Activated CD8-positive, alpha-beta T cell treated with anti-CD3 and anti-CD28 coated beads for 36 hours (primary cell): ENCODE data around the gene IFI27. TPM values are rescaled to one million over a fixed set of nuclear protein-coding genes. Genes with fewer than 3 reads are reported as not detected.
"Not testable (repeated sequence)": the region's sequence is repeated elsewhere in the genome, so short reads cannot be mapped to it uniquely, and the experiment has no call there.

Experiments
- ATAC-seq: fragments of 200-7000 bp; cut with Tn5 transposase; one replicate; pipeline ENCODE4 v1.10.0; 2021; ENCODE audit warnings: mild to moderate bottlenecking, moderate library complexity
- CTCF ChIA-PET: fragments of 350-600 bp; sonication (Branson Sonifier 250); formaldehyde crosslinking; loops from one replicate; lab custom pipeline; 2021; ENCODE audit warnings: antibody characterized with exemption; lab: Charles Lee
- POLR2A ChIA-PET: fragments of 350-600 bp; sonication (Branson Sonifier 250); formaldehyde crosslinking; loops from one replicate; lab custom pipeline; 2021; ENCODE audit warnings: antibody characterized with exemption; lab: Charles Lee
- DNase-seq: peaks from one replicate; pipeline ENCODE4 v3.0.0-alpha.2; 2020
- H3K27ac Mint-ChIP-seq: one replicate; pipeline ENCODE4 v1.8.0; 2021; ENCODE audit warnings: mild to moderate bottlenecking, mixed read lengths
- H3K27me3 Mint-ChIP-seq: one replicate; pipeline ENCODE4 v1.8.0; 2021; ENCODE audit warnings: mixed read lengths
- H3K36me3 Mint-ChIP-seq: one replicate; pipeline ENCODE4 v1.8.0; 2021; ENCODE audit warnings: low read depth, mixed read lengths
- H3K4me1 Mint-ChIP-seq: one replicate; pipeline ENCODE4 v1.8.0; 2021; ENCODE audit warnings: low read depth, mixed read lengths
- H3K4me3 Mint-ChIP-seq: one replicate; pipeline ENCODE4 v1.8.0; 2021; ENCODE audit warnings: mild to moderate bottlenecking, moderate library complexity, mixed read lengths
- H3K9me3 Mint-ChIP-seq: one replicate; pipeline ENCODE4 v1.8.0; 2021; ENCODE audit warnings: mixed read lengths
- intact Hi-C: fragments of 100-400 bp; cut with micrococcal nuclease; formaldehyde crosslinking; loops from one replicate; pipeline ENCODE4 v1.10.0; 2022
- total RNA-seq, 2 experiments: library from RNA; stranded (reverse); gene quantifications; one replicate each; pipeline ENCODE4 v1.2.3, GENCODE V29; 2021
- TF ChIP-seq, protein P1 (sequence below): fragments of 200-600 bp; IDR thresholded peaks from one replicate; pipeline ENCODE4 v1.8.0; 2022; ENCODE audit warnings: antibody characterized with exemption, mild to moderate bottlenecking

Gene IFI27
- total RNA-seq, 2 experiments from 2014 or later = 0.86 to 4.1 TPM

DNA sequence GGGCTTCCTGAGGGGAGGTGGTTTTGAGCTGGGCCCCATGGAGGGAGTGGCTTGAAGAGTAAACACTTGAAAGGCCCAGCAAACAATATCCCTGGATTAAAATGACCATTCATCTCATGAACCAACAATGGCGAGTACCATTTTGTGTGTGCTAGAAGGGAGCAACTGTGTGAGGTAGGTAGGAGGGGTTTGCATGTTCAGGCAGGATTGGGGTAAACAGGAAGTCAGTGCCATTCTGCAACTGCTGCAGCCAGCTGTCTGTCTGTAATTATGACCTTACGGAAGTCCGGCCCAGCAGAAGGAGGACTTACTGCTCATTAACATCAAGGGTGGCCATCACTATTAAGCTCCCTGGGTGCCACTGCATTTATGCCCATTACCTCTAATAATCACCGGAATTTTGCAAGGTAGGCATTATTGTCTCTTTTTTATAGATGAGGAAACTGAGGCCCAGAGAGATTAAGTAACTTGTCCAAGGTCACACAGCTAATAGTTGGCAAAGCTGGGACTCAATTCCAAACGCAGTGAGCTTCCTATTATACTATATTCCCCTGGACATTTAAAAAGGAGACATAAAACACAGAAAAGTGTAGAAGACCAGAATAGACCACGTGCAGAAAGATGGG lies 35.5 kb downstream of the IFI27 start:
- Mint-ChIP-seq H3K27ac (no peak overlapping the region), H3K4me3 (no peak overlapping the region), H3K27me3 (no peaks in the 10 kb centered on the region), H3K4me1 (peaks cover 16% of the 10 kb centered on the region), H3K36me3 (no peaks in the 10 kb centered on the region), H3K9me3 (peaks cover 1% of the 10 kb centered on the region)
- ChIA-PET CTCF (interaction anchor here (0.9 to 2.7 kb wide), 3 partner anchors 9 to 20 kb away, joined by 3 to 15 read pairs (median 3); no protein-coding TSS in a partner anchor), POLR2A (no interaction called here)
- DNase-seq = no peak
- ATAC-seq = peak; percentile 39
- intact Hi-C loops = no loop called here
- TF ChIP-seq, protein P1, sequence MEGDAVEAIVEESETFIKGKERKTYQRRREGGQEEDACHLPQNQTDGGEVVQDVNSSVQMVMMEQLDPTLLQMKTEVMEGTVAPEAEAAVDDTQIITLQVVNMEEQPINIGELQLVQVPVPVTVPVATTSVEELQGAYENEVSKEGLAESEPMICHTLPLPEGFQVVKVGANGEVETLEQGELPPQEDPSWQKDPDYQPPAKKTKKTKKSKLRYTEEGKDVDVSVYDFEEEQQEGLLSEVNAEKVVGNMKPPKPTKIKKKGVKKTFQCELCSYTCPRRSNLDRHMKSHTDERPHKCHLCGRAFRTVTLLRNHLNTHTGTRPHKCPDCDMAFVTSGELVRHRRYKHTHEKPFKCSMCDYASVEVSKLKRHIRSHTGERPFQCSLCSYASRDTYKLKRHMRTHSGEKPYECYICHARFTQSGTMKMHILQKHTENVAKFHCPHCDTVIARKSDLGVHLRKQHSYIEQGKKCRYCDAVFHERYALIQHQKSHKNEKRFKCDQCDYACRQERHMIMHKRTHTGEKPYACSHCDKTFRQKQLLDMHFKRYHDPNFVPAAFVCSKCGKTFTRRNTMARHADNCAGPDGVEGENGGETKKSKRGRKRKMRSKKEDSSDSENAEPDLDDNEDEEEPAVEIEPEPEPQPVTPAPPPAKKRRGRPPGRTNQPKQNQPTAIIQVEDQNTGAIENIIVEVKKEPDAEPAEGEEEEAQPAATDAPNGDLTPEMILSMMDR = no peak

DNA sequence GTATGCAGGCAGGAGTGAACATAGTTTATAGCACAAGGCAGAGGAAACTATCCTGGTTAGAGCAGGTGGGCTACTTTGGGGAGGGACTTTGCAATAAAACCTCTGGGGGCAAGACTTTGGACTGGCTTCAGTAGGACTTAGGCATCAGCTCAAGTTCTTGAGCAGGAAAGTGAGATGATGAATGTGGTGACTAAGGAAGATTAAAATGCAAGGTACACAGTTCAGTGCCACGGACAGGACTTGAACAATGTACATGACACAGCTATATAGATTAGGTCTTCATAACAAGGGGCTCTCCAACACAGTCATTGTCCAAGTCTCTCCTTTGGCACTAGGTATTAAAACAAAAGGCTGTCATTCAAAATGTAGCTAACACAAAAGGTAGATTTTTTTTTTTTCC lies 42.1 kb downstream of the IFI27 start:
- no peaks in the 10 kb centered on the region for H3K9me3 Mint-ChIP-seq
- no peak overlapping the region for H3K4me3 Mint-ChIP-seq
- DNase-seq (no peak), ATAC-seq (no peak)
- no peak overlapping the region for H3K27ac Mint-ChIP-seq
- TF ChIP-seq, protein P1 = no peak
- peaks cover 9% of the 10 kb centered on the region for H3K27me3 Mint-ChIP-seq
- intact Hi-C loops = no loop called here
- ChIA-PET POLR2A (no interaction called here), CTCF (interaction anchor here (0.7 to 1.6 kb wide), 3 partner anchors 10 to 20 kb away, joined by 4 to 5 read pairs (median 4); no protein-coding TSS in a partner anchor)
- no peaks in the 10 kb centered on the region for H3K36me3 Mint-ChIP-seq
- peaks cover 2% of the 10 kb centered on the region for H3K4me1 Mint-ChIP-seq

DNA sequence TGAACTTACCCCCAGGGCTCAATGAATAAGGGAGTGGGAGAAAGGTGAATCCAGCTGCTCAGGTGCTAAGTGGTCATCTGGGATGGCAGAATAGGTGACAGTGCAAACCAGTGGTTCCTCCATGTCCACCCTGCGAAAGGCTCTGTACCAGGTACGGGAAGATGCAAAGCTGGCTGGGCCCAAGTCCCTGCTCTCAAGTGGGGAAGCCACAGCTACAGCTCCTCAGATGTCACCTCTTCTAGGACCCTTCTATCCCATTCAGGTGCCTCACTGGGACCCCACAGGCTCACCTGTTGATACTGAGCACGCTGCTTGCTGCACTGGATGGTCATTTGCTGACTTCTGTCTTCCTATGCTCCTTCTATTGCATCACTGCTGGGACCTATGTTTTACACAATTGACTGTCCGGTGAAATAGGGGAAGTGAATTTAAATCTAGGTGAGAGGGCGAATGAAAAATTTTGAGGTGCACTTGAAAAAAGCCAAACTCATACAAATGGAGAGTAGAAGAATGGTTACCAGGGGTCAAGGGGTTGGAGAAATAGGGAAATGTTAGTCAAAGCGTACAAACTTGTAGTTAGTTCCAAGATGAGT lies 43.3 kb downstream of the IFI27 start:
- Mint-ChIP-seq H3K27ac (no peak overlapping the region), H3K4me1 (peaks cover 12% of the 10 kb centered on the region), H3K27me3 (peaks cover 9% of the 10 kb centered on the region), H3K36me3 (no peaks in the 10 kb centered on the region), H3K9me3 (no peaks in the 10 kb centered on the region), H3K4me3 (no peak overlapping the region)
- TF ChIP-seq, protein P1 = no peak
- ChIA-PET CTCF (interaction anchor here (1.0 to 1.6 kb wide), 2 partner anchors 11 to 17 kb away, joined by 4 to 7 read pairs; no protein-coding TSS in a partner anchor), POLR2A (no interaction called here)
- intact Hi-C loops = no loop called here
- ATAC-seq (no peak), DNase-seq (no peak)

DNA sequence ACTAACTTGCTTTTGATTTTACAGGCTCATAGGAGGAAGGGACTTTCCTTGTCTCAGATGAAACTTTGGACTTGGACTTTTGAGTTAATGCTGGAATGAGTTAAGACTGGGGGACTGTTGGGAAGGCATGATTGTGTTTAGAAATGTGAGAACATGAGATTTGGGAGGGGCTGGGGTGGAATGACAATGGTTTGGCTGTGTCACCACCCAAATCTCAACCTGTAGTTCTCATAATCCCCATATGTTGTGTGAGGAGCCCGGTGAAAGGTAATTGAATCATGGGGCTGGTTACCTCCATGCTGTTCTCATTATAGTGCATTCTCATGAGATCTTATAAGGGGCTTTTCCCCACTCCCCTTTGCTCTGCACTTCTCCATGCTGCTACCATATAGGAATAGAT lies 45.6 kb downstream of the IFI27 start:
- H3K4me1 Mint-ChIP-seq = peaks cover 19% of the 10 kb centered on the region
- H3K27ac Mint-ChIP-seq, H3K4me3 Mint-ChIP-seq, intact Hi-C loops, H3K36me3 Mint-ChIP-seq, H3K9me3 Mint-ChIP-seq, ATAC-seq, DNase-seq, POLR2A ChIA-PET, H3K27me3 Mint-ChIP-seq: not testable (repeated sequence)
- CTCF ChIA-PET = interaction anchor here (3.3 kb wide), 1 partner anchor 20 kb away, joined by 14 read pairs; no protein-coding TSS in a partner anchor

DNA sequence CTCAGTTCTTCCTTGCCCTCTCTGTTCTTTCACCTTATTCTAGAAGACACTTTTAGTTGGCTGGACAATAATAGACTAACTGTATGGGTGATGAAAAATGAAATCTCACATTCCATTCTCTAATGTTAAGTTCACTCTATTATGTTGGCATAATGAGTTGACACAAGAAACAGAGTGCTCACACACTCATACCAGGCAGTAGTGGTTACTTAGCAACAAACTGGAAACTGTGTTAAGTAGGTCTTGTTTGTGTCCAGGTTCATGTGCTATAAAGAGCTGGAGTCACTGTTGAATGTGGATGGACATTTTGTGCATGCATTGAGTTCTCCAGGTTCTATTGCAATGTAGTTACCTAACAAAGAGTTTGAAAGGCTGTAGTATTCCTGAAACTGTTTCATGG lies 46.7 kb downstream of the IFI27 start:
- no peaks in the 10 kb centered on the region for H3K9me3 Mint-ChIP-seq
- DNase-seq (no peak), ATAC-seq (no peak)
- CTCF ChIA-PET = interaction anchor here (1.0 to 3.3 kb wide), 2 partner anchors 21 to 23 kb away, joined by 4 to 14 read pairs; no protein-coding TSS in a partner anchor
- H3K36me3 Mint-ChIP-seq = no peaks in the 10 kb centered on the region
- intact Hi-C loops = no loop called here
- peaks cover 28% of the 10 kb centered on the region for H3K4me1 Mint-ChIP-seq
- TF ChIP-seq, protein P1 = no peak
- H3K27me3 Mint-ChIP-seq = peaks cover 7% of the 10 kb centered on the region
- H3K4me3 Mint-ChIP-seq = no peak overlapping the region
- POLR2A ChIA-PET = no interaction called here
- H3K27ac Mint-ChIP-seq = no peak overlapping the region
